PFSK-1 (cell line): ENCODE data around the gene ZNF45.

Experiments
- FOXP2 ChIP-seq: optimal IDR thresholded peaks from 2 replicates; pipeline ENCODE3; 2011; ENCODE audit warnings: borderline replicate concordance, control low read depth, inconsistent platforms; ENCODE audit not compliant: insufficient read depth; ENCODE audit errors: extremely low read length, extremely low read depth
- POLR2AphosphoS5 ChIP-seq: IDR thresholded peaks from 2 replicates; pipeline ENCODE4 v1.6.1; 2012; ENCODE audit warnings: low read depth, mild to moderate bottlenecking, control low read depth, low read length, moderate library complexity
- SIN3A ChIP-seq: IDR thresholded peaks from 2 replicates; pipeline ENCODE4 v1.6.1; 2012; ENCODE audit warnings: mild to moderate bottlenecking, low read length, moderate library complexity, borderline replicate concordance; ENCODE audit not compliant: insufficient read depth
- TAF1 ChIP-seq: IDR thresholded peaks from 2 replicates; pipeline ENCODE4 v1.6.1; 2012; ENCODE audit warnings: low read length, control low read depth, borderline replicate concordance; ENCODE audit not compliant: insufficient read depth
- TF ChIP-seq, protein P1 (sequence below), 2 experiments: IDR thresholded peaks; 2 replicates each; pipeline versions ENCODE4 v1.6.1 to v1.8.0; 2011 to 2012; ENCODE audit warnings: low read depth in 2 of 2, low read length in 2 of 2, control low read depth in 1 of 2, inconsistent platforms in 1 of 2, mild to moderate bottlenecking in 1 of 2, moderate library complexity in 1 of 2; ENCODE audit not compliant: insufficient read depth in 1 of 2

The ZNF45 gene

GRCh38 chr19:43902399-43902798 is 32.7 kb downstream of the ZNF45 start:
- TF ChIP-seq POLR2AphosphoS5 (no peak), SIN3A (no peak), TAF1 (no peak), FOXP2 (no peak)
- TF ChIP-seq, protein P1, sequence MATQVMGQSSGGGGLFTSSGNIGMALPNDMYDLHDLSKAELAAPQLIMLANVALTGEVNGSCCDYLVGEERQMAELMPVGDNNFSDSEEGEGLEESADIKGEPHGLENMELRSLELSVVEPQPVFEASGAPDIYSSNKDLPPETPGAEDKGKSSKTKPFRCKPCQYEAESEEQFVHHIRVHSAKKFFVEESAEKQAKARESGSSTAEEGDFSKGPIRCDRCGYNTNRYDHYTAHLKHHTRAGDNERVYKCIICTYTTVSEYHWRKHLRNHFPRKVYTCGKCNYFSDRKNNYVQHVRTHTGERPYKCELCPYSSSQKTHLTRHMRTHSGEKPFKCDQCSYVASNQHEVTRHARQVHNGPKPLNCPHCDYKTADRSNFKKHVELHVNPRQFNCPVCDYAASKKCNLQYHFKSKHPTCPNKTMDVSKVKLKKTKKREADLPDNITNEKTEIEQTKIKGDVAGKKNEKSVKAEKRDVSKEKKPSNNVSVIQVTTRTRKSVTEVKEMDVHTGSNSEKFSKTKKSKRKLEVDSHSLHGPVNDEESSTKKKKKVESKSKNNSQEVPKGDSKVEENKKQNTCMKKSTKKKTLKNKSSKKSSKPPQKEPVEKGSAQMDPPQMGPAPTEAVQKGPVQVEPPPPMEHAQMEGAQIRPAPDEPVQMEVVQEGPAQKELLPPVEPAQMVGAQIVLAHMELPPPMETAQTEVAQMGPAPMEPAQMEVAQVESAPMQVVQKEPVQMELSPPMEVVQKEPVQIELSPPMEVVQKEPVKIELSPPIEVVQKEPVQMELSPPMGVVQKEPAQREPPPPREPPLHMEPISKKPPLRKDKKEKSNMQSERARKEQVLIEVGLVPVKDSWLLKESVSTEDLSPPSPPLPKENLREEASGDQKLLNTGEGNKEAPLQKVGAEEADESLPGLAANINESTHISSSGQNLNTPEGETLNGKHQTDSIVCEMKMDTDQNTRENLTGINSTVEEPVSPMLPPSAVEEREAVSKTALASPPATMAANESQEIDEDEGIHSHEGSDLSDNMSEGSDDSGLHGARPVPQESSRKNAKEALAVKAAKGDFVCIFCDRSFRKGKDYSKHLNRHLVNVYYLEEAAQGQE (IDR thresholded peaks at IDR 0.05; ENCODE audit: insufficient read depth in 1 of 2, low read depth in 2 of 2, low read length in 2 of 2) = no peak

DNA sequence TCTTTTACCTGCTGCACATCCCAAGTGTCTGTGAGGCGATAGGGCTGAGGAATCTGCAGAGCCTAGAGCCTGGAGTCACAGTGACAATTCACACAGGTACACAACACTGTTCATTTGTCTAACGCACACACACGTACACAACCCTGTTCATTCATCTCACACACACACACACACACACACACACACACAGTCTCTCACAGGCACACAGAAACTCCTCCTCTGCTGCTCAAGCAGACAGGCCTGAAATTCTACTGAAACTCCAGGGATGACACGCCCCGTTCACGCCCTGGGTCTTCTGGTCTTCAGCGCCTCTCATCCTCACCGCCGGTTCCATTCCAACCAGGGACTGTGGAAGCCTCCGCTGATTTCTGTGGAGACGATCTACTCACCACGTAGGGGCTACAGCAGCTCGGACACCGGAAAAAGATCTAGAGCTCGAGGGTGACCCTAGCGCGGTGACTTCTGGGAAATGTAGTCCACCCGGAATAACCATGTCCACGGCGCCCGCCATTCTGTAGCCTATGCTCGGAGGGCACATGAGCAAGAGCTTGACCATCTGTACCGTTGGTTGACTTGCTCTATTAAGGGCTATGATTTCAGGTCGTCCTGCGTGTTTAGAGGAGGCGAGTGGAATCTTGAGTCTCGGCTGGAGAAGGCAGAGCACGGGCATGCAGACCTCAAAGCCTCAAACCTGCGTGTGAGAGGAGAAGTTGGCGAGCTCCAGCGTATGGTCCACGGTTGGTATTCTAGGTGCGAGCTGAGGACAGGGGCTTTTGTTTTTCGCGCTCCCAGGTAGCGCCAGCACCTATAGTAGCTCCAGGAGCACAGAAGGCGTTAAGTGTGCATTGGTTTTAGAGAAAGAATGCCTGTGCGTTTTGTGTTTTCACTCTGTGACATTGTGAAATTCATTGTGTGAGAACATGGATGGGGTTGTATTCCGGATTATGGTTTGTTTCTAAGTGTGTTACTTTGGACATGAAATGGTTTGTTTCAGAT is 33.4 kb downstream of the ZNF45 start:
- TF ChIP-seq SIN3A (no peak), POLR2AphosphoS5 (peak; percentile 75)
- TF ChIP-seq, protein P1 (IDR thresholded peaks at IDR 0.05; ENCODE audit: insufficient read depth in 1 of 2, low read depth in 2 of 2, low read length in 2 of 2) = no peak

GRCh38 chr19:43895727-43896308 is 39.3 kb downstream of the ZNF45 start:
- TF ChIP-seq, protein P1 (IDR thresholded peaks at IDR 0.05; ENCODE audit: insufficient read depth in 1 of 2, low read depth in 2 of 2, low read length in 2 of 2) = no peak
- no peak for TF ChIP-seq POLR2AphosphoS5

GRCh38 chr19:43883864-43884263 is 51.2 kb downstream of the ZNF45 start, which contains the start of gene ZNF404:
ZNF404 (minus strand) TSS chr19:43883964.
- TF ChIP-seq POLR2AphosphoS5 (no peak), SIN3A (no peak)

DNA sequence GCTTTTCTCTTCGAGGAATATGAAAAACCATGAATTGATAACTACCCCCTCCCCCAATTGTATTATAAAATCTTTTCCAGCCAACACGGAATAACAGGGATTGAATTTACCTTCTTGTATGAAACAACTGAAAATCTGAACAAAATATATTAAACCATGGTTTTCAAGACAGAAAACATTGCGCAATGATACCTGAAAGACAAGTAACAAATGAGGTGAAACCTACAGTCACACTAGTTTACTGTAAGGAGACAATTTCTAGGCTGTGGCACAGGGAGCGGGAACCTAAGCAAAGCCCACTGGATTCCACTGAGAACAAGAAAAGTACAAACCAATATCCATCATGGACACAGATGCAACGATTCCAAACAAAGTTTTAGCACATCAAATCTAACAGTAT is 54.6 kb downstream of the ZNF45 start:
- TF ChIP-seq POLR2AphosphoS5 (no peak), TAF1 (no peak), SIN3A (no peak), FOXP2 (no peak)
- TF ChIP-seq, protein P1 (IDR thresholded peaks at IDR 0.05; ENCODE audit: insufficient read depth in 1 of 2, low read depth in 2 of 2, low read length in 2 of 2) = no peak
